Adrenal gland (tissue), 5 donors: ENCODE data around the gene GYPB.
"Not testable (repeated sequence)": the region's sequence is repeated elsewhere in the genome, so short reads cannot be mapped to it uniquely, and the experiment has no call there.

Experiments used
- POLR2A ChIP-seq, 2 donors: fragments of 450-650 bp; IDR thresholded peaks; one replicate each; pipeline ENCODE4 v1.6.1; 2017; ENCODE audit warnings: antibody characterized with exemption in 2 of 2, mild to moderate bottlenecking in 2 of 2, moderate library complexity in 1 of 2
- TF ChIP-seq, protein P1 (sequence below), 6 experiments: fragments of 450-650 bp in 4 of 6; fragments of 200-600 bp in 2 of 6; sonication (generic) in 1 of 6; IDR thresholded peaks; 1 replicate in 5 of 6; 2 replicates in 1 of 6; pipeline versions ENCODE4 v1.5.1 to v1.8.0; 2016 to 2021; ENCODE audit warnings: antibody characterized with exemption in 6 of 6, mild to moderate bottlenecking in 2 of 6, moderate library complexity in 1 of 6
- donor health status: DM: no; HTN: no; CAD: no.

GRCh38 chr4:144017271-144017670 is 1.9 kb downstream of the GYPB start:
- TF ChIP-seq, protein P1, sequence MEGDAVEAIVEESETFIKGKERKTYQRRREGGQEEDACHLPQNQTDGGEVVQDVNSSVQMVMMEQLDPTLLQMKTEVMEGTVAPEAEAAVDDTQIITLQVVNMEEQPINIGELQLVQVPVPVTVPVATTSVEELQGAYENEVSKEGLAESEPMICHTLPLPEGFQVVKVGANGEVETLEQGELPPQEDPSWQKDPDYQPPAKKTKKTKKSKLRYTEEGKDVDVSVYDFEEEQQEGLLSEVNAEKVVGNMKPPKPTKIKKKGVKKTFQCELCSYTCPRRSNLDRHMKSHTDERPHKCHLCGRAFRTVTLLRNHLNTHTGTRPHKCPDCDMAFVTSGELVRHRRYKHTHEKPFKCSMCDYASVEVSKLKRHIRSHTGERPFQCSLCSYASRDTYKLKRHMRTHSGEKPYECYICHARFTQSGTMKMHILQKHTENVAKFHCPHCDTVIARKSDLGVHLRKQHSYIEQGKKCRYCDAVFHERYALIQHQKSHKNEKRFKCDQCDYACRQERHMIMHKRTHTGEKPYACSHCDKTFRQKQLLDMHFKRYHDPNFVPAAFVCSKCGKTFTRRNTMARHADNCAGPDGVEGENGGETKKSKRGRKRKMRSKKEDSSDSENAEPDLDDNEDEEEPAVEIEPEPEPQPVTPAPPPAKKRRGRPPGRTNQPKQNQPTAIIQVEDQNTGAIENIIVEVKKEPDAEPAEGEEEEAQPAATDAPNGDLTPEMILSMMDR (IDR thresholded peaks at IDR 0.05): not testable (repeated sequence)
- not testable (repeated sequence) for TF ChIP-seq POLR2A (IDR thresholded peaks at IDR 0.05)
